ENCODE data around the gene PATJ.

DNA sequence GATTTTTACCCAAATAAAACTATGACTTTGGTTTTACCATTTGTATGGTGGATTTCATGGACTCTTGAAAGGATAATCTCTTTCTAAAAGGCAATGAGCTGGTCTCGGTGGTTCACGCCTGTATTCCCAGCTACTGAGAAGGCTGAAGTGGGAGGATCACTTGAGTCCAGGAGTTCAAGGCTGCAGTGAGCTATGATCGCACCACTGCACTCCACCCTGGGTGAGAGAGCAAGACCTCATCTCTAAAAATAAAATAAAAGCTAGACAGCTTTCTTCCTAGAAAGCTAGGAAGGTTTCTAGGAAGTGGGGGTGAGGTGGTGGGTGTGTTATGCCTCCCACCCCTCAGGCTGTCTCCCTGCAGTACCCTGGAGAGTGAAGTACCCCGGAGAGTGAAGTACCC is 398.4 kb downstream of the PATJ start:
- TF ChIP-seq FOXP2 (optimal IDR thresholded peaks at IDR 0.05; ENCODE audit: control extremely low read depth, extremely low read length, insufficient read depth) (no peak), EZH2 (IDR thresholded peaks at IDR 0.05) (no peak)
